ENCODE measurements around the gene GALNT18.

DNA sequence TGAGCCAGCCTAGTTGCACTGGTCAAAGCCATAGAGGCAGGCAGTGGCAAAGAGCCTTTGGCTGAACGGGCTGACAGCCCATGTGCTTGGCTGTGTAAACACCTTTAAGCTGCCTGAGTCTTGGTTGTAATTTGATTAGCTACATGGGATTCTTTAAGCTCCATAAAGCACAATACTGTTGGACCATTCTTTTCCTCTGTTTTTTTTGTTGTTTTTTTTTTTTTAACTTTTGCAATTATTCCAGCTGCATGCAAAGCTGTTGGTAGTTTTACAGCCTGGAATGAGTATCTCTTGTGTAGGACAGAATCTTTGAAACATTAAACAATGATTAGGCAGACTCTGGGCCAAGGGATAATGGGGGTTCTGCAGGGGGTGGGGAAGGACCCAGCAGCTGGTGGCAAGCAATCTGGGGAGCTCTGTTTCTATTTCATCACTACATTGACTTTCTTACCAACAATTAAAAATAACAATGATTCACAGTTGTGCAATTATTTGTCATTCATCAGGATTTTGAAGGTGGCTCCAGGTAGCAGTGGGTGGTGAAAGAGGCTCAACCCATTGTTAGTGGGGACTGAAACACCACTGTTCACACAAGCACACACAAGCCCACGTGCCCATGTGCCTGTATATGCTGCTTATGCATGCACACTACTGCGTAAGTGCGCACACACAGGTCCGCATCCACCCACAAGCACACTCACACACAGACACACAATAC, 199.2 kb downstream of the GALNT18 start:
- TF ChIP-seq, protein P1, sequence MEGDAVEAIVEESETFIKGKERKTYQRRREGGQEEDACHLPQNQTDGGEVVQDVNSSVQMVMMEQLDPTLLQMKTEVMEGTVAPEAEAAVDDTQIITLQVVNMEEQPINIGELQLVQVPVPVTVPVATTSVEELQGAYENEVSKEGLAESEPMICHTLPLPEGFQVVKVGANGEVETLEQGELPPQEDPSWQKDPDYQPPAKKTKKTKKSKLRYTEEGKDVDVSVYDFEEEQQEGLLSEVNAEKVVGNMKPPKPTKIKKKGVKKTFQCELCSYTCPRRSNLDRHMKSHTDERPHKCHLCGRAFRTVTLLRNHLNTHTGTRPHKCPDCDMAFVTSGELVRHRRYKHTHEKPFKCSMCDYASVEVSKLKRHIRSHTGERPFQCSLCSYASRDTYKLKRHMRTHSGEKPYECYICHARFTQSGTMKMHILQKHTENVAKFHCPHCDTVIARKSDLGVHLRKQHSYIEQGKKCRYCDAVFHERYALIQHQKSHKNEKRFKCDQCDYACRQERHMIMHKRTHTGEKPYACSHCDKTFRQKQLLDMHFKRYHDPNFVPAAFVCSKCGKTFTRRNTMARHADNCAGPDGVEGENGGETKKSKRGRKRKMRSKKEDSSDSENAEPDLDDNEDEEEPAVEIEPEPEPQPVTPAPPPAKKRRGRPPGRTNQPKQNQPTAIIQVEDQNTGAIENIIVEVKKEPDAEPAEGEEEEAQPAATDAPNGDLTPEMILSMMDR (conservative IDR thresholded peaks at IDR 0.05): no peak
- TF ChIP-seq EZH2 (IDR thresholded peaks at IDR 0.05; ENCODE audit: low read depth): no peak
